ENCODE results near the gene AMBP.

DNA sequence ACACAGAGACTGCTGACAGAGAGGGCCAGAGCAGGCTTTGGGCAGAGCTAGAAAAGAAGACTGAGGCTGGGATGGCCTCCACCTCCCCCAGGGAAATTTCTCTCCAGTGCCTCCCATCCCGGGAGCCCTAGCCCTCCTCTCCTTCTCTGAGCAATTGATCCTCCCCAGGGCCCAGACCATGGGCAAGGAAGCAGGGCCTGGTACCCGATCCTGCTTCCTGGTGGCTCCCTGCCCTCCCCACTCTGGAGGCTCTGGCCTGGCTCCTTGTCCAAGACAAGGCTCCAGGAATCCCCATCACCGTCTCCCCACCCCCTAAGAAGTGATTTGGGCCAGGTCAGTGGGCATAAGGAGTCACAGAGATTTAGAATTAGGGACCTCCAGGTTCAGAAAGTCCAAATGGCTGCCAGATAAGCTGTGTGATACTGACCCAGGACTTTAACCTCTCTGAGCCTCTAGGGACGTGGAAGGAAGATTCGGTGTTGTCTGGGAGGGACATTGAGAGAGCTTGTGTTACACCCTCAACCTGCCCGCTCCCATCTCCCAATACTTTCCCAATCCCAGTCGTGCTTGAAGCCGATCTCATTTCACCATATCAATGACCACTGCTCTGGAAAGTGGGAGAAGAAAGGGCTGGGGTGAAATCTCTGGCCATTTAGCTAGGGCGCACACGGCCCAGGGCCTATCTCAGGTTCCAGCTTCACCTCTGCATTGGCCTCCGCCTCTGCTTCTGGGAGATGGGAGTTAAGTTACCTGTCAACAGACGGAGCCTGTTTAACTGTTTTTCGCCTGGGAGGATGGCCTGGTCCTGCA lies 46.8 kb upstream of the AMBP start:
- no peak for TF ChIP-seq EZH2 (IDR thresholded peaks at IDR 0.05; ENCODE audit: low read depth)
- TF ChIP-seq, protein P1, sequence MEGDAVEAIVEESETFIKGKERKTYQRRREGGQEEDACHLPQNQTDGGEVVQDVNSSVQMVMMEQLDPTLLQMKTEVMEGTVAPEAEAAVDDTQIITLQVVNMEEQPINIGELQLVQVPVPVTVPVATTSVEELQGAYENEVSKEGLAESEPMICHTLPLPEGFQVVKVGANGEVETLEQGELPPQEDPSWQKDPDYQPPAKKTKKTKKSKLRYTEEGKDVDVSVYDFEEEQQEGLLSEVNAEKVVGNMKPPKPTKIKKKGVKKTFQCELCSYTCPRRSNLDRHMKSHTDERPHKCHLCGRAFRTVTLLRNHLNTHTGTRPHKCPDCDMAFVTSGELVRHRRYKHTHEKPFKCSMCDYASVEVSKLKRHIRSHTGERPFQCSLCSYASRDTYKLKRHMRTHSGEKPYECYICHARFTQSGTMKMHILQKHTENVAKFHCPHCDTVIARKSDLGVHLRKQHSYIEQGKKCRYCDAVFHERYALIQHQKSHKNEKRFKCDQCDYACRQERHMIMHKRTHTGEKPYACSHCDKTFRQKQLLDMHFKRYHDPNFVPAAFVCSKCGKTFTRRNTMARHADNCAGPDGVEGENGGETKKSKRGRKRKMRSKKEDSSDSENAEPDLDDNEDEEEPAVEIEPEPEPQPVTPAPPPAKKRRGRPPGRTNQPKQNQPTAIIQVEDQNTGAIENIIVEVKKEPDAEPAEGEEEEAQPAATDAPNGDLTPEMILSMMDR (conservative IDR thresholded peaks at IDR 0.05), result no peak

Measured in PC-9 (cell line).